Measurements from ENCODE around the gene TMEM14A.
"Not testable (repeated sequence)": the region's sequence is repeated elsewhere in the genome, so short reads cannot be mapped to it uniquely, and the experiment has no call there.

Gene TMEM14A

DNA sequence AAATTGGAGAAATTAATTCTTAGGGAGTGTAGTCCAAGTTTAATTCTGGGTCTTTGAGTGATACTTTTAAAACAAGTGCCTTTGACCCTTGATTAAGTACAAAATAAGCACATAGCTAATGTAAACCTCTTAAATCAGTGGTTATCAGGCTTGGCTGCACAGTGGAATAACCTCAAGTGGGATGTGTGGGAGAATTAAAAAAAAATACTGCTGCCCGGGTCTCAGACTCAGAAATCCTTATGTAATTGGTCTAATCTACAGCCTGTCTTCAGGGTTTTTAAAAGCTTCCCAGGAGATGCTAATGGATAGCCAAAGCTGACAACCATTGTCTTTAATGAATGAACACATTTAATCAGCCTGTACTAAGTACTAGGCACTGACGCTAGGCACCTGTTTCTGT is 28.5 kb upstream of the TMEM14A start:
- no peaks in the 10 kb centered on the region for H3K9me3 ChIP-seq (ENCODE audit: control insufficient read depth, insufficient read depth, low read length)
- no peaks in the 10 kb centered on the region for H3K4me1 ChIP-seq (ENCODE audit: control insufficient read depth, insufficient read depth, low read length)
- H3K27me3 ChIP-seq (ENCODE audit: control insufficient read depth, insufficient read depth, low read length), result no peaks in the 10 kb centered on the region
- no peaks in the 10 kb centered on the region for H3K36me3 ChIP-seq (ENCODE audit: control insufficient read depth, insufficient read depth, low read length)
- H3K9ac ChIP-seq (ENCODE audit: low read depth, low read length), result no peak overlapping the region
- no peak overlapping the region for H3K4me3 ChIP-seq (ENCODE audit: low read depth, low read length)

DNA sequence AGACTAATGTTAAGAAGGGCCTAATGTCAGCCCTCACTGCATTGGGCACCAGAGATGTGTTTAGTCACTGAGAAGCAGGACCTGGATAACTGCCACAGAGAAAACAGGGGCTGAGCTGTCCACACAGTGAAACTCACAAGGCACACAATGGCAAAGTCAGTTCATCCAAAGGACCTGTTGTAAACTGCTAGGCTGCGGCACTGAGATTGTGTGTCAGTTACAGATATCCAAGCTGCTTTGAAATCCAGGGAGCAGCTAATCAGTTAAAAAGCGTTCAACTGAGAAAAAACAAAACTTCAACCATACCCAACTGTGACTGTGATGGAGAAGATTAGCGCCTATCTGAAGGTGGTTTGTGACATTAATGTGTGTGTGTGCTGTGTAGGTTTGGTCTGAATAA is 27.8 kb upstream of the TMEM14A start:
- no peaks in the 10 kb centered on the region for H3K4me1 ChIP-seq (ENCODE audit: control insufficient read depth, insufficient read depth, low read length)
- H3K4me3 ChIP-seq (ENCODE audit: low read depth, low read length), result no peak overlapping the region
- no peaks in the 10 kb centered on the region for H3K27me3 ChIP-seq (ENCODE audit: control insufficient read depth, insufficient read depth, low read length)
- H3K9me3 ChIP-seq (ENCODE audit: control insufficient read depth, insufficient read depth, low read length), result no peaks in the 10 kb centered on the region
- no peak overlapping the region for H3K9ac ChIP-seq (ENCODE audit: low read depth, low read length)
- H3K36me3 ChIP-seq (ENCODE audit: control insufficient read depth, insufficient read depth, low read length), result no peaks in the 10 kb centered on the region

- H3K4me1 ChIP-seq (ENCODE audit: control insufficient read depth, insufficient read depth, low read length), result no peaks in the 10 kb centered on the region
- no peaks in the 10 kb centered on the region for H3K9me3 ChIP-seq (ENCODE audit: control insufficient read depth, insufficient read depth, low read length)
- no peaks in the 10 kb centered on the region for H3K36me3 ChIP-seq (ENCODE audit: control insufficient read depth, insufficient read depth, low read length)
- no peak overlapping the region for H3K9ac ChIP-seq (ENCODE audit: low read depth, low read length)
- H3K4me3 ChIP-seq (ENCODE audit: low read depth, low read length), result no peak overlapping the region
- no peaks in the 10 kb centered on the region for H3K27me3 ChIP-seq (ENCODE audit: control insufficient read depth, insufficient read depth, low read length)
These were observed 26.7 kb upstream of the TMEM14A start for GRCh38 chr6:52644253-52644652.

- no peak overlapping the region for H3K4me3 ChIP-seq (ENCODE audit: low read depth, low read length)
- H3K9ac ChIP-seq (ENCODE audit: low read depth, low read length), result no peak overlapping the region
- H3K27me3 ChIP-seq (ENCODE audit: control insufficient read depth, insufficient read depth, low read length), result no peaks in the 10 kb centered on the region
- H3K4me1 ChIP-seq (ENCODE audit: control insufficient read depth, insufficient read depth, low read length), result peaks cover 4% of the 10 kb centered on the region
- no peaks in the 10 kb centered on the region for H3K36me3 ChIP-seq (ENCODE audit: control insufficient read depth, insufficient read depth, low read length)
- no peaks in the 10 kb centered on the region for H3K9me3 ChIP-seq (ENCODE audit: control insufficient read depth, insufficient read depth, low read length)
These were observed 24.9 kb upstream of the TMEM14A start for GRCh38 chr6:52645976-52646375.

GRCh38 chr6:52647199-52647598 is 23.7 kb upstream of the TMEM14A start:
- H3K4me1 ChIP-seq (ENCODE audit: control insufficient read depth, insufficient read depth, low read length), result peaks cover 4% of the 10 kb centered on the region
- no peak overlapping the region for H3K4me3 ChIP-seq (ENCODE audit: low read depth, low read length)
- H3K36me3 ChIP-seq (ENCODE audit: control insufficient read depth, insufficient read depth, low read length), result no peaks in the 10 kb centered on the region
- no peak overlapping the region for H3K9ac ChIP-seq (ENCODE audit: low read depth, low read length)
- no peaks in the 10 kb centered on the region for H3K9me3 ChIP-seq (ENCODE audit: control insufficient read depth, insufficient read depth, low read length)
- H3K27me3 ChIP-seq (ENCODE audit: control insufficient read depth, insufficient read depth, low read length), result no peaks in the 10 kb centered on the region

DNA sequence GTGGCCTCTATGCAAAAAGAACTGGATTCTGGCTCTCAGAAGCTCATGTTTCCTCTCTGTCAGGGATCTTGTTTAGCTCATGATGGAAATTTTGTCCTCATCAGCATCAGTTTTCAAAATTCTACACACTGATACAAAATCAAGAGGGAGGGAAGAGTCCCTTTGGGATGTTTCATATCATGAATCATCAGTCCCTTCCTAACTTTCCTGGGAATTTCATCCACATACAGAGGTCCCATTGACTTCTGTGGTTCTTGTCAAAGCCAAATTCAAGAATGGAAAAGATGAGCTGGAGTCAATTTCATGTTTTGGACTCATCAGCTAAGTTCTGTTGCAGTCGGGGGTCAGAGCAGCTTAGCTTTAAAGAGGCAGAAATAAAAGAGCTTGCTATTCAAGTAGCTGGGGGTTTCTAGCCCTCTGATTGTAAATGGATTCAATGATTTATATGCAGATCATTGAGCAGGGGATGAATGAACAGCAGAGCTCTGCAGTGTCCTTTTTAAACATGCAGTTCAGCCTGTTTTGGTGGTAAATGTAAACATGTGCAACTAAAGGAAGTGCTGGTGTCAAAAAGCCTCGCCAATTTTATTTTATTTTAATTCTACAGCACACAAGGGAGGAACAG is 21.3 kb upstream of the TMEM14A start:
- Histone ChIP-seq H3K4me1 (ENCODE audit: control insufficient read depth, insufficient read depth, low read length) (peaks cover 4% of the 10 kb centered on the region), H3K9me3 (ENCODE audit: control insufficient read depth, insufficient read depth, low read length) (no peaks in the 10 kb centered on the region), H3K27me3 (ENCODE audit: control insufficient read depth, insufficient read depth, low read length) (no peaks in the 10 kb centered on the region), H3K9ac (ENCODE audit: low read depth, low read length) (no peak overlapping the region), H3K36me3 (ENCODE audit: control insufficient read depth, insufficient read depth, low read length) (no peaks in the 10 kb centered on the region), H3K4me3 (ENCODE audit: low read depth, low read length) (no peak overlapping the region)

- no peaks in the 10 kb centered on the region for H3K27me3 ChIP-seq (ENCODE audit: control insufficient read depth, insufficient read depth, low read length)
- no peaks in the 10 kb centered on the region for H3K9me3 ChIP-seq (ENCODE audit: control insufficient read depth, insufficient read depth, low read length)
- no peak overlapping the region for H3K9ac ChIP-seq (ENCODE audit: low read depth, low read length)
- no peak overlapping the region for H3K4me3 ChIP-seq (ENCODE audit: low read depth, low read length)
- peaks cover 4% of the 10 kb centered on the region for H3K4me1 ChIP-seq (ENCODE audit: control insufficient read depth, insufficient read depth, low read length)
- H3K36me3 ChIP-seq (ENCODE audit: control insufficient read depth, insufficient read depth, low read length), result no peaks in the 10 kb centered on the region
These were observed 20.0 kb upstream of the TMEM14A start for GRCh38 chr6:52650941-52651340.

- H3K9ac ChIP-seq (ENCODE audit: low read depth, low read length), result no peak overlapping the region
- peaks cover 4% of the 10 kb centered on the region for H3K4me1 ChIP-seq (ENCODE audit: control insufficient read depth, insufficient read depth, low read length)
- H3K9me3 ChIP-seq (ENCODE audit: control insufficient read depth, insufficient read depth, low read length), result no peaks in the 10 kb centered on the region
- H3K27me3 ChIP-seq (ENCODE audit: control insufficient read depth, insufficient read depth, low read length), result no peaks in the 10 kb centered on the region
- H3K4me3 ChIP-seq (ENCODE audit: low read depth, low read length), result no peak overlapping the region
- no peaks in the 10 kb centered on the region for H3K36me3 ChIP-seq (ENCODE audit: control insufficient read depth, insufficient read depth, low read length)
These were observed 17.8 kb upstream of the TMEM14A start for GRCh38 chr6:52653151-52653550.

DNA sequence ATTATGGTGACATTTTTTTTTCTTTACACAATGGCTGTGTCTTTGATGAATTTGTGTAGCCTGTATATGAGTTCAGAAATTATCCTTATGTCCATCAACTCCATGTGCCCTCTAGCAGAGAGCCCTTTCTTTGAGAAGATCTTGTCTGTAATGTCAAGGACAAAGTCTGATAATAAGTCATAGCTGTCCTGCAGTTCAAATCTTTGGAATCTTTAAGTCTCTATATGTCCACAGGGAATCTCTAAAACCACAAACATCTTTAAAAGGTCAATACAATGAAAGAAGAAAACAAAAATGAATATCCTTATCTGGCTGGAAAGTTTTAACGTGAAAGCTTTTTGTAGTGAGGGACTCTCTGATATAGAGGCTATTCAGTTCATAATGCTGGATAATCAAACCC is 16.9 kb upstream of the TMEM14A start:
- Histone ChIP-seq H3K4me1 (ENCODE audit: control insufficient read depth, insufficient read depth, low read length) (peaks cover 4% of the 10 kb centered on the region), H3K4me3 (ENCODE audit: low read depth, low read length) (no peak overlapping the region), H3K36me3 (ENCODE audit: control insufficient read depth, insufficient read depth, low read length) (no peaks in the 10 kb centered on the region), H3K27me3 (ENCODE audit: control insufficient read depth, insufficient read depth, low read length) (no peaks in the 10 kb centered on the region), H3K9ac (ENCODE audit: low read depth, low read length) (no peak overlapping the region), H3K9me3 (ENCODE audit: control insufficient read depth, insufficient read depth, low read length) (no peaks in the 10 kb centered on the region)

GRCh38 chr6:52654592-52654991 is 16.3 kb upstream of the TMEM14A start:
- Histone ChIP-seq H3K4me1 (ENCODE audit: control insufficient read depth, insufficient read depth, low read length) (peaks cover 2% of the 10 kb centered on the region), H3K27me3 (ENCODE audit: control insufficient read depth, insufficient read depth, low read length) (no peaks in the 10 kb centered on the region), H3K9ac (ENCODE audit: low read depth, low read length) (no peak overlapping the region), H3K4me3 (ENCODE audit: low read depth, low read length) (no peak overlapping the region), H3K9me3 (ENCODE audit: control insufficient read depth, insufficient read depth, low read length) (no peaks in the 10 kb centered on the region), H3K36me3 (ENCODE audit: control insufficient read depth, insufficient read depth, low read length) (no peaks in the 10 kb centered on the region)

DNA sequence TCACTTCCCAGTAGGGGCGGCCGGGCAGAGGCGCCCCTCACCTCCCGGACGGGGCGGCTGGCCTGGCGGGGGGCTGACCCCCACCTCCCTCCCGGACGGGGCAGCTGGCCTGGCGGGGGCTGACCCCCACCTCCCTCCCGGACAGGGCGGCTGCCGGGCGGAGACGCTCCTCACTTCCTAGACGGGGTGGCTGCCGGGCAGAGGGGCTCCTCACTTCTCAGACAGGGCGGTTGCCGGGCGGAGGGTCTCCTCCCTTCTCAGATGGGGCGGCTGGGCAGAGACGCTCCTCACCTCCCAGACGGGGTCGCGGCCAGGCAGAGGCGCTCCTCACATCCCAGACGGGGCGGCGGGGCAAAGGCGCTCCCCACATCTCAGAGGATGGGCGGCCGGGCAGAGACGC is 15.0 kb upstream of the TMEM14A start:
- H3K4me1 ChIP-seq (ENCODE audit: control insufficient read depth, insufficient read depth, low read length); H3K4me3 ChIP-seq (ENCODE audit: low read depth, low read length); H3K27me3 ChIP-seq (ENCODE audit: control insufficient read depth, insufficient read depth, low read length); H3K36me3 ChIP-seq (ENCODE audit: control insufficient read depth, insufficient read depth, low read length); H3K9ac ChIP-seq (ENCODE audit: low read depth, low read length); H3K9me3 ChIP-seq (ENCODE audit: control insufficient read depth, insufficient read depth, low read length): not testable (repeated sequence)

- Histone ChIP-seq H3K4me1 (ENCODE audit: control insufficient read depth, insufficient read depth, low read length) (no peaks in the 10 kb centered on the region), H3K4me3 (ENCODE audit: low read depth, low read length) (no peak overlapping the region), H3K9me3 (ENCODE audit: control insufficient read depth, insufficient read depth, low read length) (no peaks in the 10 kb centered on the region), H3K27me3 (ENCODE audit: control insufficient read depth, insufficient read depth, low read length) (no peaks in the 10 kb centered on the region), H3K9ac (ENCODE audit: low read depth, low read length) (no peak overlapping the region), H3K36me3 (ENCODE audit: control insufficient read depth, insufficient read depth, low read length) (no peaks in the 10 kb centered on the region)
These were observed 13.0 kb upstream of the TMEM14A start for GRCh38 chr6:52657870-52658269.
